Activated T-helper 1 cell treated with anti-CD3 and anti-CD28 coated beads, Interleukin-12 subunit alpha, Interleukin-12 subunit beta, Interleukin-2, Interleukin-4 antibody, amounts not matched to agents 30 ng/mL and 10 ng/mL and 1 ng/mL, durations not matched to agents 14 hours and 24 hours and 36 hours (primary cell): Measurements from ENCODE around the gene C16orf96. TPM values are rescaled to one million over a fixed set of nuclear protein-coding genes. Genes with fewer than 3 reads are reported as not detected.

Experiments used
- DNase-seq: peaks from one replicate; pipeline ENCODE4 v3.0.0; 2021; ENCODE audit warnings: low spot score
- H3K27ac Mint-ChIP-seq: one replicate; pipeline ENCODE4 v1.8.0; 2021; ENCODE audit warnings: mild to moderate bottlenecking, mixed read lengths
- H3K27me3 Mint-ChIP-seq: one replicate; pipeline ENCODE4 v1.8.0; 2022; ENCODE audit warnings: mild to moderate bottlenecking, moderate library complexity, mixed read lengths; ENCODE audit not compliant: insufficient read depth
- H3K36me3 Mint-ChIP-seq: one replicate; pipeline ENCODE4 v1.8.0; 2021; ENCODE audit warnings: low read depth, mixed read lengths
- H3K4me1 Mint-ChIP-seq: one replicate; pipeline ENCODE4 v1.8.0; 2021; ENCODE audit warnings: low read depth, mixed read lengths
- H3K4me3 Mint-ChIP-seq: one replicate; pipeline ENCODE4 v1.8.0; 2021; ENCODE audit warnings: mild to moderate bottlenecking, moderate library complexity, mixed read lengths
- H3K9me3 Mint-ChIP-seq: one replicate; pipeline ENCODE4 v1.8.0; 2021; ENCODE audit warnings: mixed read lengths
- intact Hi-C: fragments of 100-400 bp; cut with micrococcal nuclease; formaldehyde crosslinking; loops from one replicate; pipeline ENCODE4 v1.15.1; 2024
- total RNA-seq: library from RNA; stranded (reverse); gene quantifications from 2 replicates; pipeline ENCODE4 v1.2.3, GENCODE V29; 2022

Gene C16orf96
- total RNA-seq, 1 donor from 2014 or later, result not detected

DNA sequence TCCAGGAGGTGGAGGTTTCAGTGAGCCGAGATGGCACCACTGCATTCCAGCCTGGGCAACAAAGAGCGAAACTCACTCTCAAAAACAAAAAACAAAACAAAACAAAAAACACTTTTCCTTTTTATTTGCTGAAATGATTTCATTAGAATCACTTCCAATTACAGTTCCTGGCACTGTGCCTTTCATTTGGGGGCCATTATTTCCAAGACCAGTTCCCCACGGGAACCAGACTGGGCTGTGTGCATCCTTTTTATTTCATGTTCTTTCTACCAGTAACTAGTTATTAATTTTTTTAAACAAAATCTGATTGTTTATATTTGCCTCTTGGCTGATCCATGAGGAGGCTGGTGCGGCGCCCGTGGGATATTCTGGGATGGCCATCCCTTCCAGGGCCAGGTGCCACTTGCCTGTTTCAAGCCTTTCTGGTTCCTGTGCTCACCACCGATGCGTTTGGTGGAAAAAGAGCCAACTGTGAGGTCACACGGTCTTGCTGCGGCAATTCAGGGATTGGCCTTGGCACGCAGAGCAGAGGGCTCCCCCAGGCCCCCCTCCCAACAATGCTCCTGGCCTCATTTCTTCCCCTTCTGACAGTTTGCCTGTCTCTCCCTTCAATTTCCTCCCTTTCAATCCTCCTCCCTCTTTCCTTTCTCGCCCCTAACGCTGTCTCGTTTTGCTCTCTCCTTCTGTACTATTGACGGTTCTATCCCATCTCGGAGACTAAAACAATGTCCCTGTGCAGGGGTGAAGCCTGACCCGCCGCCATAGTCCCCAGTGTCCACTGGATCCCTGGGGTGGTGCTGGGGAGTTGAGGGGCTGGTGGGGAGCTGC lies 45.1 kb downstream of the C16orf96 start:
- Mint-ChIP-seq H3K4me1 (no peaks in the 10 kb centered on the region), H3K36me3 (no peaks in the 10 kb centered on the region), H3K9me3 (no peaks in the 10 kb centered on the region), H3K4me3 (no peak overlapping the region), H3K27ac (no peak overlapping the region), H3K27me3 (peaks cover 7% of the 10 kb centered on the region)
- no peak for DNase-seq
- intact Hi-C loops, result no loop called here

DNA sequence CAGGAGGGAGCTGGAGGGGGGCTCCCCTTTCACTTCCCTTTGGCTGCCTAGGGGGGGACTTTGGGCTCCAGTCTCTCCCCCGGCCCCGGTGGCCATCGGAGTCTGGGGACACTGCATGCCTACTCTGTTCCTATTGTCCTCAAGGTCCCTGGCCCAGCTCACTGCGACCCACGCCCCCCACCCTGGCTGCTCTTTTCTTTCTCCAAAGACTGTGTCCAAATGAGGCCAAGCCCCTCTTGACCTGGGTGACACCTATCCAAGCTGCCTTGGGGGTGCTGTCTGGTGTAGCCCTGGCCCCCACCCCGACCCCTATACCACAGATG lies 45.7 kb downstream of the C16orf96 start:
- H3K36me3 Mint-ChIP-seq, result no peaks in the 10 kb centered on the region
- H3K27me3 Mint-ChIP-seq, result peaks cover 7% of the 10 kb centered on the region
- H3K4me3 Mint-ChIP-seq, result no peak overlapping the region
- H3K9me3 Mint-ChIP-seq, result no peaks in the 10 kb centered on the region
- H3K4me1 Mint-ChIP-seq, result no peaks in the 10 kb centered on the region
- H3K27ac Mint-ChIP-seq, result no peak overlapping the region
- no peak for DNase-seq
- intact Hi-C loops, result no loop called here

DNA sequence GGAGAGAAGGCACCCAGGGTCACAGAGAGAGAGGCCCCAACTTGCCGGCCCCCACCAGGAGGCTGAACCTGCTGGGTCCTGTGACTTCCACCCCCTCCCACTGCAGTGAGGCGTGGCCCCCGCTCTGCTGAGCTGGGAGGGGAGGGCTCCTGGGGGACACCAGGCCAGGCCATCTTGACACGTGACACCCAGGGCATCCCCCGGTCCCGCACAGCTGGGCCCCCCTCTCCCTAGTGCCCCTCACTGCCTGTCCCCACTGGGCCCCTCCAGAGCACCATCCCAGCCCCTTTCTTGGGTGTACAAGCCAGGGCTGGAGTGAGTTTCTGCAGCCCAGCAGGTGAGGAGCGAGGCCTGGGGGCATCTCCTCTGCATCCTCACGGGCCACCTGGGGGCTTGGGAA lies 46.2 kb downstream of the C16orf96 start:
- DNase-seq, result no peak
- Mint-ChIP-seq H3K36me3 (no peaks in the 10 kb centered on the region), H3K4me3 (no peak overlapping the region), H3K9me3 (no peaks in the 10 kb centered on the region), H3K27me3 (peaks cover 7% of the 10 kb centered on the region), H3K4me1 (no peaks in the 10 kb centered on the region), H3K27ac (no peak overlapping the region)
- intact Hi-C loops, result no loop called here

DNA sequence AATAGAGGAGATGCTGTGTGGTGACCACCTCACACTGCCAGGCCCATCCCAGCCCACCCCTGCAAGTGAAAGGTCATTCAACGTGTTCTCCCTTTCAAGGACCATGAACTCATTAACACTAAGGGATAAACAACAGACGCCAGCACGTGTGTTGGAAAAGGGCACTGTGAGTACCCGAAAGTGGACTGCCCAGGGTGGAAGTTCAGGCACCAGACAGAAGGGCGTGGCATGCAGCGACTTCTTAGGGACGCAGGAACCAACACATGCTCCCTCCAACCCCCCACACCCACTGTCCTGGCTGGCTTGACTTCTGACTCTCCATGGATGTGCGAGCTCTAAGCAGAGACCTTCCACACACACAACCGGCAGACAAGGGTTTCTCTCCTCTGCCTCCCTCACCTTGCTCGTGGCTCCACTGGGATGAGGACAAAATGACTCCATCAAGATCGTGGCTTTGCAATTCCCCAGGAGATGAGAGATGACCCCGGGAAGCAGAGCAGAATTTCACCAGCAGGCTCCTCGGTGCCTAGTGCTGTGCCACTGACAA lies 47.6 kb downstream of the C16orf96 start:
- Mint-ChIP-seq H3K9me3 (no peaks in the 10 kb centered on the region), H3K4me1 (no peaks in the 10 kb centered on the region), H3K27ac (no peak overlapping the region), H3K4me3 (no peak overlapping the region), H3K27me3 (peaks cover 4% of the 10 kb centered on the region), H3K36me3 (no peaks in the 10 kb centered on the region)
- intact Hi-C loops, result no loop called here
- no peak for DNase-seq

DNA sequence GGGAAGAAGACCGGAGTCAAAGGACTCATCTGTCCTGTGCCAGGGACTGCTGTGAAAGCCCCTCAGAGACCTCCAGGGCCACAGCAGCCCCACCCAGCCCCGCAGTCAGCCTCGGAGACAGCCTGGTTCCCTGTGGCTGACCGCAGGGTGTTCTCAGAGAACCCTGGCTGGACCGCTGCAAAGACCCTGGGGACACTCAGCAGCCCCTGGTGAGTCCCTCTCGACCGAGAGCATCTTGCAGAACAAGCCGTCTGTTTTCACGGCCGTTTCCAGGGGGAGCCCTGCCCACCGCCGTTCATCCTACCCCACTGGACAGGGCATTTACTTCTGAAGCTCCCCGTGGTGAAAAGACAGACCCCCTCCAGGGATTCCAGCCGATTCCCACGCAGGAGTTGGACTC lies 48.3 kb downstream of the C16orf96 start:
- Mint-ChIP-seq H3K27ac (no peak overlapping the region), H3K27me3 (peaks cover 3% of the 10 kb centered on the region), H3K9me3 (no peaks in the 10 kb centered on the region), H3K4me3 (no peak overlapping the region), H3K36me3 (no peaks in the 10 kb centered on the region), H3K4me1 (no peaks in the 10 kb centered on the region)
- intact Hi-C loops, result no loop called here
- no peak for DNase-seq

DNA sequence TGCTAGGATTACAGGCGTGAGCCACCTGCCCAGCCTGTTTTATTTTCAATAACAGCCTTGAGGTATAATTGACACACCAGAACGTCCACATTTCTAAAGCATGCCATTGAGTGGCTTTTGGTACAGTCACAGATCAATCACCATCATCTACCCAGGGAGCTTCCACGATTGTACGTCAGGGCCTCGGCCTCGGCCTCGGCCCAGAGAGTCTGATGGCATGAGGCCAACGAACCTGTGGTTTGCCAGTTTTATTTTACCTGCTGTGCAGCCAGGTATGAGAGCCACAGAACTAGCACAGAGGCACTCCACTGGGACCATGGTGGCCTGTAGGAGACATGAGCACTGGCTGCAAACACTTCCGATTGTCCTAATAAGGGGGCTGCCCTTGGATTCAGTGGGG lies 50.2 kb downstream of the C16orf96 start:
- no peaks in the 10 kb centered on the region for H3K36me3 Mint-ChIP-seq
- H3K27ac Mint-ChIP-seq, result no peak overlapping the region
- no peaks in the 10 kb centered on the region for H3K9me3 Mint-ChIP-seq
- no peak overlapping the region for H3K4me3 Mint-ChIP-seq
- no peaks in the 10 kb centered on the region for H3K4me1 Mint-ChIP-seq
- intact Hi-C loops, result no loop called here
- H3K27me3 Mint-ChIP-seq, result no peaks in the 10 kb centered on the region
- DNase-seq, result no peak

DNA sequence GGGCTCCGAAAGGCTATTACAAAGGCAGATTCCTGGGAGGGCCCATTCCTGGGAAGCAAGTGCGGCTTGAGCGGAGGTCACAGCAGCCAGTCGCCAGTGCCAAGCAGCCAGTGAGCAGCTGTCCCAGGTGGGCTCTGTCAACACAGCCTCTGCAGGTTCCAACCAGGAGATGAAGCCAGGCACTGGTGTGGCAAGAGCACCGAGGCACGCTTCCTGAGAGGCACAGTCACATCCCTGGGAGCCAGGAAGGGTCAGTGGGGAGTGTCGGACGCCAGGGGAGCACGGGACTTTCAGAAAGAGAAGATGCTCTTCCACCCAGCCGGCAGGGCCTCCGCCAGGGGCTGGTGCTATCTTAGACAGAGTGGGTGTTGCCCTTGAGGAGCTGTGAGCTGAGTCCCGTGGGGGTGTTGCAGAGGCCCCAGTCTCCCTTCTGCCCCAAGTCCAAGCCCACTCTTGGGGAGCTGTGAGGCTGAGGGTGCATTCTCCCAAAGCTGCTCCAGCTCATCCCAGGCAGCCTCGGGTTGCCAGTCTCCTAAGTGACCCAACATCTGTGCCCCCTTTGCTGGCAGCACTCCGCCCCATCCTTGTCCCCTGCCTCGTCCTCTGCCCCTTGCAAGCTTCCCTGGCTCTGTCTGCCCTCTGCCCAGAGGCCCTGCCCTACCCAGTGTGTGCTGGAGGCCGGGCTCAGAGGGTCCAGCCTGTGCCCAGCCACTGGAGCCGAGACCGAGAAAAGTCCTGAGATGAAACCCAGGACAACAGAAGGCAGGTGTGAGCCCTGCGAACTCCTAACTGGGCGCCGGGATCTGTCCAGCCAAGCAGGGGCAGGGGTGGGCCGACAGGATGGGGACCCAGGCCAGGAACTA lies 51.9 kb downstream of the C16orf96 start:
- H3K4me3 Mint-ChIP-seq, result no peak overlapping the region
- H3K27ac Mint-ChIP-seq, result no peak overlapping the region
- intact Hi-C loops, result no loop called here
- no peaks in the 10 kb centered on the region for H3K36me3 Mint-ChIP-seq
- no peak for DNase-seq
- no peaks in the 10 kb centered on the region for H3K4me1 Mint-ChIP-seq
- H3K9me3 Mint-ChIP-seq, result no peaks in the 10 kb centered on the region
- no peaks in the 10 kb centered on the region for H3K27me3 Mint-ChIP-seq

DNA sequence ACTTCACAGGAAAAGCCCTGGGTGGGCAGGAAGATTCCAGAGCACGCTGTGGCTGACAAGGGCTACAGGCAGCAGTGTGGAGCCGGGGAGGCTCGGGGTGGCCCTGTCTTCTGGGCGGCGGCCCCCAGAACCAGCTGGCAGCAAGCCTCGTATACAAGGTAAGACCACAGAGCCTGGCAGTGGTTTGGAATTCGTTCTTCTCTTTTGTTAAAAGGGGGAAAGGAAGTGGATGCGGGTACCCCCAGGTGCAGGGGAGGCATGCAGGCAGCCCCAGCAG lies 52.5 kb downstream of the C16orf96 start:
- intact Hi-C loops, result no loop called here
- no peaks in the 10 kb centered on the region for H3K9me3 Mint-ChIP-seq
- no peaks in the 10 kb centered on the region for H3K27me3 Mint-ChIP-seq
- no peak overlapping the region for H3K4me3 Mint-ChIP-seq
- no peak overlapping the region for H3K27ac Mint-ChIP-seq
- no peaks in the 10 kb centered on the region for H3K4me1 Mint-ChIP-seq
- no peaks in the 10 kb centered on the region for H3K36me3 Mint-ChIP-seq
- DNase-seq, result no peak

DNA sequence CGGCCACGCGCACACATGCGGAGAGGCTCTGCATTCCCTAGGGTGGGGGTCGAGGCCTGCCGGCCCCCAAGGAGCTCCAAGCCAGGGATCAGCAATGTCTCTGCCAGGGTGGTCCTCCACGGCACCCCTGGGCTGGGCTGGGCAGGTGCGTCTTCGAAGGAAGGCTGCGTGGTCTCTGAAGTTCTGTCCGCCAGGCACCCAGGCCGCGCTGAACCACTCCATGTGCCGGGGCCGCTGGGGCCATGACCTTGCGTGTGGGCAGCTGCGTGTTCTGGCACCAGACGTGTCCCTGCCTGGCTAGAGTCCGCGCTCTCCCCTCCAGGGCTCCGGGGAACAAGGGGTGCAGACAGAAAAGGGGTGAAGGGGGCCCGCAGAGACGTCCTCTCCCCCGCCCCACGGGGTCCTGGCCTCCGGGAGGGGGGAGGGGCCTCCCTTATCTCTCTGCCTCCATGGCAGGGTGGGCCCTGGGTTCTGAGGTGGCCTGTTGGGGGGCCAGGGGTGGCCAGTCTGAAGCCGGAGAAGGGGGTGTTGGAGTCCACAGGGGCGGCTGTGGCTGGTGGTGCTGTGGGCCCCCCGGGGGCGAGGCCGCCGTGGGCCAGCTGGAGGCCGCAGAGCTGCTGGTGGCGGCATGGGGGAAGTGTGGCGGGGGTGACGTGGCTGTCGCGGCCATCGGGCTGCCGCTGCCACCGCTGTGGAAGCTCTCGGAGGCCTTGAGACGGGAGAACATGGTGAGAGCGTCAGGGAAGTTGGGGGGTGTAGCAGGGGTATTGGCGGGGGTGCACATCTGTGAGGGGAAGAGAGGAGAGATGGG lies 53.3 kb downstream of the C16orf96 start:
- Mint-ChIP-seq H3K9me3 (no peaks in the 10 kb centered on the region), H3K27ac (no peak overlapping the region), H3K36me3 (no peaks in the 10 kb centered on the region), H3K4me3 (no peak overlapping the region), H3K27me3 (no peaks in the 10 kb centered on the region), H3K4me1 (no peaks in the 10 kb centered on the region)
- no peak for DNase-seq
- intact Hi-C loops, result no loop called here

DNA sequence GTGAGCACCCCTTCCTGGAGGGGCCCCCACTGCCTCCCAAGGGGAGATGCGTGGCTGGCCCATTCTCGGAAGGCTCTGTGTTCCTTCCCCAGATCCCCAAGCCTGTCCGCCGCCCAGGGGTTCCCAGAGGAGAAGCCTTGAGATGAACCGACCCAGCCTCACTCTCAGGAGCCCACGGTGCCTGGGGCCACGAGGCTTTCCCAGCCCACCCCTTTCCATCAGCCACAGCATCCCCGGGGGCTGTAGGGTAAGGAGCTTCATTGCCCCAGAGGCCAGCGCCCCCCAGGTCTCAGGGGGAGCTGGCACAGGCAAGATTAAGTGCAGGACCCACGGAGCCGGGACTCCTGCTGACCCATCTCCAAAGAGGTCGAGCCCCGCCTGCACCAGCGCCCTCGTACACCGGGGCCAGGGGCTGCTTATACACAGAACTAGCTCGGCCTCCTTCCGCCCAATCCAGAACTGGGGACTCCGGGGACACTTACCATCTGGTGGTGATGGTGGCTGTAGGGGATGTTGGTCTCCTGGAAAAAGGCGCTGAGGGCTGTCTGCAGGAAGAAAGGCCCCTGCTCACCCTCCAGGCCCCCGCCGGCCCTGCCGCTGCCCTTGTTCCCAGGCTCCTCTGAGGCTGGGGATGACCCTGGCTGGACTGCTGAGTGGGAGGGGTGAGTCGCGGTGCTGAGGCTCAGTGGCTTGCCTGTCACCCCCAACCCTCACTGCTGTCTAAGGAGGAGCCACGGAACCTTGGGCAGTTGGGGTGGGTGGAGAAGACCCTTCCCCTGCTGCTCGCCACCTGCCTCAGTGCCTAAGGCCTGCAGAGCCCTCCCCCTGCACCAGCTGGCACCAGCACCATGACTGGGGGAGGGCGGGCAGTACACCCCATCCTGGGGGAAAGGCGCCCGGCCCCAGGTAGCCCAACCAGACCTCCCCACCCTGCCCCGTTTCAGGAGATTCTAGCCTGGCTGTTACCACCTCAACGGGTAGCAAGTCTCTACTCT lies 54.2 kb downstream of the C16orf96 start:
- H3K27me3 Mint-ChIP-seq, result no peaks in the 10 kb centered on the region
- no peak overlapping the region for H3K4me3 Mint-ChIP-seq
- no peaks in the 10 kb centered on the region for H3K9me3 Mint-ChIP-seq
- DNase-seq, result no peak
- H3K27ac Mint-ChIP-seq, result no peak overlapping the region
- intact Hi-C loops, result no loop called here
- no peaks in the 10 kb centered on the region for H3K36me3 Mint-ChIP-seq
- no peaks in the 10 kb centered on the region for H3K4me1 Mint-ChIP-seq

DNA sequence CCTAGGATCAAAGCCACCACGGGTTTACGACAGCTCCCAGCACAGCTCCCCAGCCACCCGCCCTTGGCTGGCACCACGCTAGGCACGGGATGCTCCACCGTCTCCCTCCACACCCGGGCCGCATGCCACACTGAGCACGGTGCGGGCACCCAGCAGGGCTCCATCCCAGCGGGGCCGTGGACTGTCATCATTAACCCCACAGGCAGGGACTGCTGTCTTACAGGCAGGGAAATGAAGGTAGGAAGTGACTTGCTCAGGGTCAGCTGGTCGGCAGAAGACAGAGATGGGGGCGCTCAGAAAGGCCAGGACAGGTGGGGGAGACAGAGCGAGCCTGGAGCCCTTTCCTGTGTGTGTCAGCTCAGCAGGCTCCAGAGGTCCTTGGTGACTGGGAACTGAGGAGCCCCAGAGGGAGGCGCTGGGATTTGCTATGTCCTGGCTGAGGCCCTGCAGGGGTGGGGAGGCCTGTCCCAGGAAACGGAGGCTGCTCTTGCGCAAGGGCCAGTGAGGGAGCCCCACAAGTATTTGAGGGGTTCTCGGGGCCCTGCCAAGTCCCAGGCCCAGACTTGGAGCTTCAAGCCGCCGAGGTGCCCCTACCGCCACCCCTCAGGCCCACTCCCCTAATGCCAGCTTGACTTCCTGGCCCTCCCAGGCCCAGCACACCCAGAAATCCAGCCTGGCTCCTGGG lies 55.3 kb downstream of the C16orf96 start:
- Mint-ChIP-seq H3K27me3 (peaks cover 2% of the 10 kb centered on the region), H3K27ac (no peak overlapping the region), H3K4me3 (no peak overlapping the region), H3K36me3 (no peaks in the 10 kb centered on the region), H3K9me3 (no peaks in the 10 kb centered on the region), H3K4me1 (peaks cover 10% of the 10 kb centered on the region)
- no peak for DNase-seq
- intact Hi-C loops, result no loop called here
